ENCODE measurements around the gene BUD13.
"Not testable (repeated sequence)": the region's sequence is repeated elsewhere in the genome, so short reads cannot be mapped to it uniquely, and the experiment has no call there.

Gene BUD13

DNA sequence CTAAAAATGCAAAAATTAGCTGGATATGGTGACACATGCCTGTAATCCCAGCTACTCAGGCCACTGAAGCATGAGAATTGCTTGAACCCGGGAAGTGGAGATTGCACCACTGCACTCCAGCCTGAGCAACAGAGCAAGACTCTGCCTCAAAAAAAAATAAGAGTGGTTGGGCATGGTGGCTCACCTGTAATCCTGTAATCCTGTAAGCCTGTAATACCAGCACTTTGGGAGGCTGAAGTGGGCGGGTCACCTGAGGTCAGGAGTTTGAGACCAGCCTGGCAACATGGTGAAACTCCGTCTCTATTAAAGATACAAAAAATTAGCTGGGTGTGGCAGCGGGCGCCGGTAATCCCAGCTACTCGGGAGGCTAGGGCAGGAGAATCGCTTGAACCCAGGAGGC is 16.7 kb downstream of the BUD13 start:
- DNase-seq (ENCODE audit: low spot score) = not testable (repeated sequence)

DNA sequence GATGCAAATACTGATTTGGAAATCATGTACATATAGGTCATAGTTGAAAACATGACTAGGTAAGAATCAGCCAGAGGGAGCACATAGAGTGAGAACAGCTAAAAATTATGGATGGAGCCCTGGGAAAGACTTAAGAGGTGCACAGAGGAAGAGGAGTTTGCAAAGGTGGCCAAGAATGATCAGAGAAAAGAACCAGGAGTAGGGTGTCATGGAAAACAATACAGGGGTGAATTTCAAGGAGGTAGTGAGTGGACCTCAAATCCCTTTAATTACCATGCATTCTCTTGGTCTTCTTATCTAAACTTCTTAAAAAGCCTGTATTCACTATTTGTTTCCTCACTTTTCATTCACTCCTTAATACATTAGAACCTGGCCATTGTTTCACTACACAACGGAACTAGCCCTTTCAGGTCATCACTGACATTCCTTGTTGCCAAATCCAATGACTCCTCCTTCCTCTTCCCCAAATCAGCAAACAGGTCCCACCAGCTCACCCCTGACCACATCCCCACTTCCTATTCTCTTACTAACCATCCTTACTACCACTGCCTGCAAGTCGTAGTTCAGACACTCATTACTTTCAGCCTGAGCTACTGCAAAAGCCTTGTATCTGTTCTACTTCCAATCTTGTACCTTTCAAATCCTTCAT is 22.6 kb downstream of the BUD13 start:
- no peak for DNase-seq (ENCODE audit: low spot score)

- DNase-seq (ENCODE audit: low spot score) = no peak
Measured at GRCh38 chr11:116742104-116742503, 30.7 kb downstream of the BUD13 start.

GRCh38 chr11:116740741-116741140 is 32.0 kb downstream of the BUD13 start:
- no peak for DNase-seq (ENCODE audit: low spot score)

GRCh38 chr11:116738975-116739374 is 33.8 kb downstream of the BUD13 start:
- no peak for DNase-seq (ENCODE audit: low spot score)

- peak; percentile 21 for DNase-seq (ENCODE audit: low spot score)
Measured at GRCh38 chr11:116736763-116737162, 36.0 kb downstream of the BUD13 start.

DNA sequence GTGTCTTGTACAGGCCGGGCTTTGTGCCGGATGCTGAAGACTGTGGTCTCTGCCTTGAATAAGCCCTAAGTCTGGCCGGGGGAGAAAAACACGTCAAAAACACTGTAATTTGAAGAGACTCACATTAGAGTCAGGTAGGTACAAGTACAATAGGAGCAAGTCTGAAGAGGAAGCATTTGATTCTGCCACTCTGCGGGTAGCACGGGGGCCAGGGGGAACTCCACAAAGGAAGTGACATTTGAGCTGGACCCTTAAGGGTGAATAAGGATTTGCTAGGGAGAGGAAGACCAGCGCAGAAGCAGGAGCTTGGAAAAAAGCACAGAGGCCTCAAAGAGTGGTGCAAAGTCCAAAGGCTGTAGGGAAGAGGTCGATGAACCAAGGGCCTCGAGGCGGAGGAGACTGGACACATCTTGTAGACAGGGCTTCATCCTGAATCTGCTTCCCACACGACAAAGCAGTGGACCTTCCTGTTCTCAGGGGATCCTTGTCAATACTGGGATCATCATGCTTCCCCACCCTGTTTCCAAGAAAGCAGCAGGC is 38.7 kb downstream of the BUD13 start:
- no peak for DNase-seq (ENCODE audit: low spot score)

GRCh38 chr11:116733043-116733755 is 39.6 kb downstream of the BUD13 start:
- DNase-seq (ENCODE audit: low spot score) = no peak

DNA sequence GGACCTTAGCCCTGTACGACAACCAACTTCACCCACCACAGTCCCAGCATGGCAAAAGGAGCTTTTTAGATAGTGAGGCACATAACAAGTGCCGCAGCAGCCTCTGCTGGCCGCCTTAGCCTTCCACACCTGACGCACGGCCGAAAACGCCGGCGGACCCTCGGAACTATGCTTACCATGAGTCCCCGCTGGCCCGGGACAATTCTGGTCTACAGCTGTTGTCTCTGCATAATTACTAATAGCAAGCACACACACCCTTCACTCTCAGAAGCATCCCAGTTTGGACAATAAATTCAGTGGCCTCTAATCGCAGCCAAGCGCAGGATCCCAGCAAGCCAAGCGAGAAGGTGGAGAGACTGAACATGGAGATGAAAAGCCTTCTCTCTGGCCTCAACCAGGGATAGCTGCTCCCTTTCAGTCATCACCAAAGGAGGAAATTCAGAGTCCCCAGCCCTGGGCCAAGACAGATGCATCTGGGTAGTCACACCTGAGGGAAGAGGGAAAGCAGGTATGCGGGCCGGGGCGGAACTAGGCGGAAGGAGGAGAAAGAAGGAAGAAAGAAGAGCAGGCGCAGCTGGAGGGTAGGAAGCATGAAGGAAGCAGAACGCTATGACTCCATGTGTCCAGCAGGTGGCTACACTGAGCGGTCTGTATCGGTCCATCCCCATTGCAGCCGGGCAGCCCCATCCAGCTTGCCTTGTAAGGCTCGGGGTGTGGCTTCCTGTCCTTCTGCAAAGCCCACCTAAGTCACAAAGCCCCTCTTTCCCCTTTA is 40.3 kb downstream of the BUD13 start:
- DNase-seq (ENCODE audit: low spot score) = peak; percentile 52

- no peak for DNase-seq (ENCODE audit: low spot score)
Measured at GRCh38 chr11:116731821-116732220, 41.0 kb downstream of the BUD13 start.

- DNase-seq (ENCODE audit: low spot score) = peak; percentile 27
Measured at GRCh38 chr11:116731097-116731761, 41.6 kb downstream of the BUD13 start.

- no peak for DNase-seq (ENCODE audit: low spot score)
Measured at GRCh38 chr11:116730601-116731000, 42.2 kb downstream of the BUD13 start.

DNA sequence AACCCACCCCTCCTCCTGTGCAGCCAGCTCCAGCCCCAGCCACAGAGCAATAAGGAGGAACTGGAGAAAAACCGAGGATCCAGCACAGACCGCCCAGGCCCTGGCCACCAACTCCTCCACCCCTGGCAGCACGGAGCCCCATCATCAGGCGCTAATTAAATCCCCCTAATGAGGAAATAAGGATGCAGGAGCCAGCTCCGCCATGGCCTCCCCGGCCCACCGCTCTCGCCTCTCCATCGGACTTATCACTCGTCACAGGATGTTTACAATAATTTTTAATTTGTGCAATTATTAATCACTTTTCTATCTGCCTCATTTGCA is 42.6 kb downstream of the BUD13 start:
- no peak for DNase-seq (ENCODE audit: low spot score)

- DNase-seq (ENCODE audit: low spot score) = no peak
Measured at GRCh38 chr11:116729501-116730240, 43.1 kb downstream of the BUD13 start.

GRCh38 chr11:116727990-116728389 is 44.8 kb downstream of the BUD13 start:
- DNase-seq (ENCODE audit: low spot score) = no peak

GRCh38 chr11:116725434-116726221 is 47.2 kb downstream of the BUD13 start:
- DNase-seq (ENCODE audit: low spot score) = no peak

DNA sequence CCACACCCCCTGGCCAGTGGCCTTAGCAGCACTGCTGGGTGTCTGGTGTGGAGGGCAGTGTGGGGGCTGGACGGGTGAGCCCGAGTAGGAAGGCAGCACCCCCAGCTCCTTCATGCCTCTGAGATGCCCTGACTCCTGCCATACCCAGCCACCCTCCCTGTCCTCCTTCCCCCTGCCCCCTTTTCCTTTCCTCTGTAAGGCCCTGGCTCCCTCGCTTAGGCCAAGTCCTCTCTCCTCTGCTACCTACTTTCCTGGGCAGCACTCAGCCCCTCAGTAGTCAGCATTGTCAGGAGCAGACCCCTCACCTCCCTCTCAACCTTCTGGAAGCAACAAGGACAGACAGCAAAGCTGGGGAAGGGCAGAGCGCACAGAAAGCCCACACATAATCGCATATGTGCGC is 48.0 kb downstream of the BUD13 start:
- no peak for DNase-seq (ENCODE audit: low spot score)

DNA sequence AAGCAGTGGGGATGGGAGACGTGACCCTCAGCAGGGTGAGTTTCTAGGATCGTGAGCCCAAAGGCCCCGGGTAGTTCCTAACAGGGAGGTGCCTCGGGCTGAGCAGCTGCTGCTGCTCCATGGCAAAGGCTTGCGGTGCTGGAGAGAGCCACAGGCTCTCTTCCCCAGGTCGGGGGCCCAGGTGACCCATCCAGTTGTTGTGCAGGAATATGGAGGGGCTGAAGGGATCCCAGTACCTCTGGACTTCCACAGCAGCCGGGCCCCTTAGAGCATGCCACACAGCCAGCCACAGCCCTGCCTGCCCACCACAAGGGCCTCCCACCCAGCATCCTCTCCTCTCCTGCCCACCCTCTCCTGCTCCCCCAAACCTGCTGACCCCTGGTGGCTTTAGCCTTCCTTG is 49.3 kb downstream of the BUD13 start:
- no peak for DNase-seq (ENCODE audit: low spot score)

DNA sequence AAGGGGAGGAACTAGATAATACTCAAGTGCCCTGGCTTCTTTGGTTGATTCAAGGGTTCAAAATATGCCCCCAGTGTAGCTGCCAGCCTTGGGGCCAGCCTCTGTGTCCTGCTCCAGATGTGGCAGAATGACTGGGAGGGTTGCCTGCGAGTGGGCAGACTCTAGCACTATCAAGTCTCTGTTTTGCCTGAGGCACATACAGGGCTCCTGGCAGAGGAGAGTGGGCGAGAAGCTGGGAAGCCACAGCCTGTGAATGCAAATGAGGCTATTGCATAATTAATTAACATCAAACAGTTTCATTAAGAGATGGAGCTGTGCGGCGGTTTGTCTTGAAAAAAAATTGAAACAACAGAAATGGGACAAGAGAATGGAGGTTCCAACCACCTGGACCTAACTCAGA is 50.8 kb downstream of the BUD13 start:
- no peak for DNase-seq (ENCODE audit: low spot score)

DNA sequence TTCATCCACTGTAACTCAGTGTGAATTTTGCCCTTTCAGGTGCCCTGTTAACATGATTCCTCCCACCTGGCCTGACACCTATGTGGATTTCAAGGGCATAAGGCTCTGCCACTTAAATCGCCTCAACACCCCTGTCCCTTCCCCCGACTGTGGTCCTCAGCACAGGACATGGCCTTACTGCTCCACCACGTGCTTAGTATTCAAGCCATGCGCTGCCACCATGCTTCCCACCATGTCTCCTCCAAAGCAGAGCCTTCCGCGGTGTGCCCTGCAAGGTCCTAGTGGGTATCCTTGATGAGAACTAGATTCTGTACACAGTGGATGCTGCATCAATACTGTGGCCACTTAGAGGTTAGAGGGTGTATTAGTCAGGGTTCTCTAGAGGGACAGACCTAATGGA is 51.9 kb downstream of the BUD13 start:
- no peak for DNase-seq (ENCODE audit: low spot score)

DNA sequence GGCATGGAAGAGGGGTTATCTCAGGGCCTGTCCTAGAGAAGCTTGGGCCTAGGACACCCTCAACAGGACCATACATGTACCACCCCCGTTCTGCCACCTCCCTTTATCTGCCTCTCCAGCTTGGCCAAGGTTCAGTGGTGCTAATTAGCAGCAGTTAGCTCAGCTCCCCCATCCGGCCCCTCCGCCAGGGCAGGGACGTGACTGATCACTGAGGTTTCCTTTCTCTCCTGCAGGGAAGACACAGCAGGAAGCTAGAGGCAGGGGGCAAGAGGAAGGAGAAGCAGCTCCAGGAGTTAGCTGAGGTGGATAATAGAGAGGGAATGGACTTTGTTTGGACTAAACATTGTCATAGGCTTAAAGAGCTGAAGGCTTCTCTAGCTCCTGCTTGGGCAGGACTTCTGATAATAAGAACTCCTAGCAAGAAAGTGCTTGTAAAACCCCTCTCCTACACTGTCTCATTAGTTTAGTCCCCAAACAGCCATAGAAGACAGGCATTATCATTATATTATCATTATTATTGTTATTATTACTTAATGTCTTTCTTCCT is 53.8 kb downstream of the BUD13 start:
- DNase-seq (ENCODE audit: low spot score) = no peak

All from SW480 (cell line).